Pancreas (tissue), 10 donors: ENCODE results near the gene CBX4. TPM values are rescaled to one million over a fixed set of nuclear protein-coding genes. Genes with fewer than 3 reads are reported as not detected.

Source experiments
- ATAC-seq, 4 donors: fragments of 200-7000 bp; cut with Tn5 transposase; one replicate each; pipeline versions ENCODE4 v1.8.0 to v1.9.1; 2020; ENCODE audit warnings: mild to moderate bottlenecking in 4 of 4, moderate library complexity in 4 of 4
- DNase-seq, 6 donors: peaks; one replicate each; pipeline ENCODE4 v3.0.0-alpha.2; 2020
- FAIRE-seq: peaks from 2 replicates; lab custom pipeline; 2012; peaks lifted over from hg19 to GRCh38; lab: Jason Lieb, UNC
- H3K27ac ChIP-seq, 4 donors: fragments of 200-600 bp; sonication (generic); 1 replicate in 3 of 4; 2 replicates in 1 of 4; pipeline versions ENCODE4 v1.5.0 to v1.8.0; 2020
- H3K27me3 ChIP-seq, 4 donors: fragments of 200-600 bp; one replicate each; pipeline ENCODE4 v1.8.0; 2021
- H3K36me3 ChIP-seq, 3 donors: fragments of 200-600 bp; sonication (generic) in 1 of 3; one replicate each; pipeline versions ENCODE4 v1.5.0 to v1.8.0; 2020 to 2021
- H3K4me1 ChIP-seq, 3 donors: fragments of 200-600 bp; one replicate each; pipeline ENCODE4 v1.8.0; 2021
- H3K4me3 ChIP-seq, 4 donors: fragments of 200-600 bp; sonication (generic) in 2 of 4; one replicate each; pipeline versions ENCODE4 v1.5.0 to v1.8.0; 2020 to 2021
- H3K9me3 ChIP-seq, 4 donors: fragments of 200-600 bp; one replicate each; pipeline ENCODE4 v1.8.0; 2021
- CTCF ChIP-seq, 4 donors: fragments of 200-600 bp; sonication (generic) in 3 of 4; IDR thresholded peaks; one replicate each; pipeline versions ENCODE4 v1.5.0 to v1.8.0; 2021; ENCODE audit warnings: antibody characterized with exemption in 4 of 4
- WGBS, 2 donors: extraction: QIAGEN DNeasy Blood & Tissue Kit; methylation state at CpG; one replicate each; pipeline ENCODE4 v1.1.7; 2013; 5-methylcytosine and 5-hydroxymethylcytosine counted together
- intact Hi-C, 3 donors: fragments of 100-400 bp; cut with DNase I; formaldehyde crosslinking; loops; one replicate each; pipeline versions ENCODE4 v1.11.1 to v1.14.2; 2022
- polyA plus RNA-seq, 2 donors: library from polyadenylated mRNA; stranded (reverse); fragments of 200-250 nt; gene quantifications; one replicate each; pipeline ENCODE4 v1.2.3, GENCODE V29; 2013
- total RNA-seq, 6 donors: library from RNA; stranded (reverse); fragmentation: NEBNext Ultra II Directional in 4 of 6; extraction: Animal tissue kit (Norgen Biotek cat#: 25700) in 4 of 6; gene quantifications; one replicate each; pipeline versions ENCODE4 v1.2.1 to v1.2.4, GENCODE V29; 2021 to 2023
- donor health status: healthy with polysubstance abuse.
- donor health status: DM: no; HTN: no; CAD: no; lungs with moderate emphysema.
- donor health status: DM: no; HTN: no; CAD: no.
- donor health status: control.
- donor health status: control.
- donor health status: Bipolar disorder and iron deficiency.
- donor health status: DM: yes; HTN: yes; CAD: no.
- donor health status: DM: no; HTN: no; CAD: no.
- donor health status: DM: no; HTN: no; CAD: no.
- donor health status: DM: yes; HTN: yes; CAD: no.

CBX4 gene
- total and polyA plus RNA-seq, 8 donors, result 11.1 to 42.4 (median 18.0) TPM

- Histone ChIP-seq H3K27me3 (no peaks in the 10 kb centered on the region), H3K4me3 (no peak overlapping the region), H3K36me3 (no peaks in the 10 kb centered on the region), H3K9me3 (no peaks in the 10 kb centered on the region), H3K4me1 (no peaks in the 10 kb centered on the region), H3K27ac (no peak overlapping the region)
- ATAC-seq (no peak), DNase-seq (no peak), FAIRE-seq (no peak)
- 67 to 72% methylated on average over 10 of the region's 10 CpGs for WGBS, 2 donors
- TF ChIP-seq CTCF (IDR thresholded peaks at IDR 0.05), result no peak
- intact Hi-C loops, result no loop called here
Observed at GRCh38 chr17:79872762-79873161, 33.5 kb upstream of the CBX4 start.

- 83 to 88% methylated on average over 15 to 18 of the region's 18 CpGs for WGBS, 2 donors
- no peaks in the 10 kb centered on the region for H3K36me3 ChIP-seq
- intact Hi-C loops, result no loop called here
- H3K4me3 ChIP-seq, result no peak overlapping the region
- no peak for TF ChIP-seq CTCF (IDR thresholded peaks at IDR 0.05)
- ATAC-seq (no peak), DNase-seq (no peak), FAIRE-seq (no peak)
- H3K4me1 ChIP-seq, result no peaks in the 10 kb centered on the region
- no peaks in the 10 kb centered on the region for H3K9me3 ChIP-seq
- H3K27ac ChIP-seq, result no peak overlapping the region
- H3K27me3 ChIP-seq, result no peaks in the 10 kb centered on the region
Observed at GRCh38 chr17:79871131-79871530, 31.9 kb upstream of the CBX4 start.

- Histone ChIP-seq H3K4me3 (no peak overlapping the region), H3K4me1 (no peaks in the 10 kb centered on the region), H3K27me3 (no peaks in the 10 kb centered on the region), H3K27ac (no peak overlapping the region), H3K36me3 (no peaks in the 10 kb centered on the region), H3K9me3 (no peaks in the 10 kb centered on the region)
- 92 to 94% methylated on average over 15 of the region's 15 CpGs for WGBS, 2 donors
- intact Hi-C loops, result no loop called here
- FAIRE-seq, result no peak
- DNase-seq, result no peak
- ATAC-seq, result no peak
- no peak for TF ChIP-seq CTCF (IDR thresholded peaks at IDR 0.05)
Observed at GRCh38 chr17:79870540-79870939, 31.3 kb upstream of the CBX4 start.

- Histone ChIP-seq H3K9me3 (no peaks in the 10 kb centered on the region), H3K27ac (no peak overlapping the region), H3K4me3 (no peak overlapping the region), H3K4me1 (no peaks in the 10 kb centered on the region), H3K27me3 (no peaks in the 10 kb centered on the region), H3K36me3 (no peaks in the 10 kb centered on the region)
- 84 to 86% methylated on average over 11 of the region's 11 CpGs for WGBS, 2 donors
- no peak for FAIRE-seq
- ATAC-seq, result no peak
- intact Hi-C loops, result no loop called here
- TF ChIP-seq CTCF (IDR thresholded peaks at IDR 0.05), result no peak
- DNase-seq, result no peak
Observed at GRCh38 chr17:79866791-79867518, 27.7 kb upstream of the CBX4 start.
